HL-60/S4 treated with phorbol 12-myristate 13-acetate at 8.2 ng/mL for 4 days and 3 days (cell line): ENCODE results near the gene DMWD.

Experiments
- in situ Hi-C: fragments of 300-500 bp; cut with MboI; formaldehyde crosslinking; loops from 2 replicates; pipeline ENCODE4 v1.15.0; 2022; ENCODE audit warnings: low sequenced_read_pairs

DMWD gene

DNA sequence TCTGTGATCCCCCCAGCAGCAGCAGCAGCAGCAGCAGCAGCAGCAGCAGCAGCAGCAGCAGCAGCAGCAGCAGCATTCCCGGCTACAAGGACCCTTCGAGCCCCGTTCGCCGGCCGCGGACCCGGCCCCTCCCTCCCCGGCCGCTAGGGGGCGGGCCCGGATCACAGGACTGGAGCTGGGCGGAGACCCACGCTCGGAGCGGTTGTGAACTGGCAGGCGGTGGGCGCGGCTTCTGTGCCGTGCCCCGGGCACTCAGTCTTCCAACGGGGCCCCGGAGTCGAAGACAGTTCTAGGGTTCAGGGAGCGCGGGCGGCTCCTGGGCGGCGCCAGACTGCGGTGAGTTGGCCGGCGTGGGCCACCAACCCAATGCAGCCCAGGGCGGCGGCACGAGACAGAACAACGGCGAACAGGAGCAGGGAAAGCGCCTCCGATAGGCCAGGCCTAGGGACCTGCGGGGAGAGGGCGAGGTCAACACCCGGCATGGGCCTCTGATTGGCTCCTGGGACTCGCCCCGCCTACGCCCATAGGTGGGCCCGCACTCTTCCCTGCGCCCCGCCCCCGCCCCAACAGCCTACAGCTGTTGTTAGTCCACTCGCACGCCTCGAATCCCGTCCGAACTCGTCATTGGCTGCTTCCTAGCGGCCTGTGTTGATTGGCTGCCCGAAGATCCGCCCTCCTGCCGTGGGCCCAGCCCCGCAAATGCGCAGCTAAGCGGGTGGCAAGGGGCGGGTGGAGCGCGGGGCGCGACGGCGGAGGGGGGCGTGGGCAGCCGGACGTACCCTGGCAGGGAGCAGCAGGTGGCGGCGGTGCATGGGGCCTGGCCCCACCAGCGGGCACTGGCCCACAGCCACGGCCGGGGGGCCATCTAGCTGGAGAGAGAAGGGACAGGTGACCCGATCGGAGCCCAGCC lies 22.2 kb downstream of the DMWD start:
- in situ Hi-C loops = no loop called here

DNA sequence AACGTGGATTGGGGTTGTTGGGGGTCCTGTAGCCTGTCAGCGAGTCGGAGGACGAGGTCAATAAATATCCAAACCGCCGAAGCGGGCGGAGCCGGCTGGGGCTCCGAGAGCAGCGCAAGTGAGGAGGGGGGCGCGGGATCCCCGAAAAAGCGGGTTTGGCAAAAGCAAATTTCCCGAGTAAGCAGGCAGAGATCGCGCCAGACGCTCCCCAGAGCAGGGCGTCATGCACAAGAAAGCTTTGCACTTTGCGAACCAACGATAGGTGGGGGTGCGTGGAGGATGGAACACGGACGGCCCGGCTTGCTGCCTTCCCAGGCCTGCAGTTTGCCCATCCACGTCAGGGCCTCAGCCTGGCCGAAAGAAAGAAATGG lies 22.8 kb downstream of the DMWD start:
- in situ Hi-C loops = no loop called here

DNA sequence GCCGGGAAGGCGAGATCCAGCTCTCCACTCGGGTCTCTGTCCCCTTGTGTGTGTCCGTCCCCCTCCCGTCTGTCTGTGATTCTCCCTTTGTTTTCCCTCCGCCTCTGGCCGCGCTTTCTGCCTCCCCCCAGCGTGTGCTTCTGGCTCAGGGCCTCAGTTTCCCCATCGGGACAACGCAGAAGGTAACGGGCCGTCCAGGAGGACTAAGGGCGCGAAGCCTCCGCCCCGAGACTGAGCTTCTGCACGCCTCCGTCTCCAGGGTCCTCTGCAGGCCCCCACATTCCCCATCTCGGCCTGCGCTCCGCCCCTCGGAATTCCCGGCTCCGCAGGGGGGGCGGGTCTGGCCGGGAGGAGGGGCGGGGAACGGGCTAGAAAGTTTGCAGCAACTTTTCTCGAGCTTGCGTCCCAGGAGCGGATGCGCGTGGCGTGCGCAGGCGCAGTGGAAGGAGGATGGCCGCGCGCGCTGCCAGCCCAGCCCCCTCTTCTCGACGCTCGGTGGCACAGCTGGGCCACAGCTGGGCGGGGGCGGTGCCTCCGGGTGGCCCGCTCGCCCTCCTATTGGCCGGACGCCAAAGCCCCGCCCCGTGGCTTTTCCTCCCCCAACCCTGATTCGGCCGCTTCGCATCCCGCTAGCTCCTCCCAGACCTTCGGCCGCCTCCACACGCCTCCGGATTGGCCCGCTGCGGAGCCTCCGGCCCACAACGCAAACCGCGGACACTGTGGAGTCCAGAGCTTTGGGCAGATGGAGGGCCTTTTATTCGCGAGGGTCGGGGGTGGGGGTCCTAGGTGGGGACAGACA lies 23.5 kb downstream of the DMWD start, which contains the start of gene SIX5:
TSS of gene SIX5 (minus strand) at position 269 of the 799 bp plus-strand sequence. CDS start 408 bp downstream, outside the sequence.
- in situ Hi-C loops = no loop called here

DNA sequence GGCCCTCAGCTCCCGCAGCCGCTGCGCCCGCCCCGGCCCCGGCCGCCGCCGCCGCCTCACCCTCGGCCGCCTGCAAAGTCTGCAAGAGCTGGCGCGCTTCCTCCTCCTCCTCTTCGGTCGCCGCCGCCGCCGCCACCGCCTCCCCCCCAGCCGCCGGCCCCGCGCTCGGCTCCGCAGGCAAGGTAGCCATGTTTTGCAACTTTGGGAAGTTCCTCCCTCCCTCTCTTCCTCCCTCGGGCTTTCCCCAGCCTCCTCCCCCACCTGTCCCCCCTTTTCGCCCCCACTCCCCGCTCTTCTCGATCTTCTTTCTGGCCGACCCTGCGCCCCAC lies 24.0 kb downstream of the DMWD start:
- in situ Hi-C loops = no loop called here

- in situ Hi-C loops = no loop called here
These were observed 24.6 kb downstream of the DMWD start for GRCh38 chr19:45767881-45768654.

- in situ Hi-C loops = no loop called here
These were observed 25.2 kb downstream of the DMWD start for GRCh38 chr19:45767410-45767880.

GRCh38 chr19:45766869-45767346 lies 25.7 kb downstream of the DMWD start:
- in situ Hi-C loops = no loop called here

GRCh38 chr19:45766296-45766868 lies 26.3 kb downstream of the DMWD start:
- in situ Hi-C loops = no loop called here

- in situ Hi-C loops = no loop called here
These were observed 26.8 kb downstream of the DMWD start for GRCh38 chr19:45765702-45766295.

GRCh38 chr19:45764945-45765701 lies 27.5 kb downstream of the DMWD start:
- in situ Hi-C loops = no loop called here

- in situ Hi-C loops = no loop called here
These were observed 28.2 kb downstream of the DMWD start for GRCh38 chr19:45764475-45764874.

GRCh38 chr19:45763691-45764294 lies 28.9 kb downstream of the DMWD start:
- in situ Hi-C loops = no loop called here

DNA sequence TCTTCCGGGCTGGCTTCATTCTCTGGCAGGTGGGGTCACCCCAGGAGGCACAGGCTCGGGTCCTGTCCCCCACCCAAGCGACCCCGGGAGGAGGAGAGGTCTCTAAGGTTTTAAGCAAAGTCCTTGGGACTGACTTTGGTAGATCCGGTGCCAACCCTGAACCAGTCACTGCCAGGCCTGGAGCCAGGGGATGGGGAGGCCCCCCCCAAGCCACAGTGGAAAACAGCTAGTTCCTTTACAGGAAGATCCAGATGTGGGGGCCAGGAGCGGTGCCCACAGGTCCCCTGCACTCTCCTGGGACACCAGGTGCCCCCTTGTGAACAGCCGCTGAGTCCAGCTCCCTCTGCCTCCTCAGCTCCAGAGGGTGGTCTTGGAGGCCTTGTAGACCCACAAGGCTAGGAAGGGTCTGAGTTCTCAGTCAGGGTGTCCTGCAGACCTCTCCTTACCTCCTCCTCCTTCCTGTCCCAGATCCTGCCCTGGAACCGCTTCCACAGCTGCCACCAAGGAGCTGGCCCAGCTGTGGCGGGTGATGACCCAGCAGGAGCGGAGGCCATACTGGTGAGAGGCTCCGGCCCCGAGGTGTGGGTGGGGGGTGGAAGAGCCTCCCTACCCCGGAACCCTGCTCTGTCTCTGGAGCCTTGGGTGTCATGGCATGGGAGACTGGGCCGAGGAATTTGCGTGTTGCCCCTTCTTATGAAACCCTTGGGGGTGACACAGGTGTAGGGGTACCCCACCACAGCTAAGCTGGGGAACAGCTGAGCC lies 29.6 kb downstream of the DMWD start:
- in situ Hi-C loops = no loop called here

- in situ Hi-C loops = no loop called here
These were observed 30.9 kb downstream of the DMWD start for GRCh38 chr19:45761714-45762113.

DNA sequence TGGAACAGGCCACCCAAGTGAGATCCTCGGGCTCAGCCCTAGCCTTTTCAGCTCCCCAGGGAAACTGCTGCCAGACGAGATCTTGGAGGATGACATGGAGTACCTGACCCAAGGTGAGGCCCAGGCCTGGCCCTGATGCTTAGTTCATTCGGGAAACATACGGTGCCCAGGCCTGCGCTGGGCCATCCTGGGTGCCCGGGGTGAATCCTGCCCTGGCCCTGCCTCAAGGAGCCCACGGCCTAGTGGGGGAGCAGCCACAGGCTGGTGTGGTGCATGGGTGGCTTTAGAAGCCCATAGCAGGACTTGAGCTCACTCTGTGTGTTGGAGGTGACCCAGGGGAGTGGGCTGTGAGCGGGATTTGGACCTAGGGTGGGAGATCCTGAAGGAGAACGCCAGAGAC lies 33.7 kb downstream of the DMWD start:
- in situ Hi-C loops = no loop called here

GRCh38 chr19:45757695-45758094 lies 35.0 kb downstream of the DMWD start:
- in situ Hi-C loops = no loop called here

DNA sequence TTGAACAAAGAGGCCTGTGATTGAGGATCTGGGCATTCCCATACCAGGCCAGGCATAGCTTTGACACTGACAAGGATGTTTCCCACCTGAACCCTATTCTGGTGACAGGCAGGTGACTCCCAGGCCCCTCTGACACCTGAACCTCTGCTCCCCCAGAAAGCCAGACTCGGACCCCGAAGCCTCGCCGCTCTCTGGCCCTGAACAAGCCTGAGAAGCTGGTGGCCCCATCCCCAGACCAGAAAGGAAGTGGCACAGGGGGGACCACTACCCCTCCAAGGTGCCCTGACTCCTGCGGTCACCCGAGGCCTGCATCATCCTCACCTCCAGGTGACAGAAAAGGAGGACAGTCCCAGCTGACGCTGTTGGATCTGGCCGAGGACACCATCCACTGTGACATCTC lies 38.3 kb downstream of the DMWD start:
- in situ Hi-C loops = no loop called here

DNA sequence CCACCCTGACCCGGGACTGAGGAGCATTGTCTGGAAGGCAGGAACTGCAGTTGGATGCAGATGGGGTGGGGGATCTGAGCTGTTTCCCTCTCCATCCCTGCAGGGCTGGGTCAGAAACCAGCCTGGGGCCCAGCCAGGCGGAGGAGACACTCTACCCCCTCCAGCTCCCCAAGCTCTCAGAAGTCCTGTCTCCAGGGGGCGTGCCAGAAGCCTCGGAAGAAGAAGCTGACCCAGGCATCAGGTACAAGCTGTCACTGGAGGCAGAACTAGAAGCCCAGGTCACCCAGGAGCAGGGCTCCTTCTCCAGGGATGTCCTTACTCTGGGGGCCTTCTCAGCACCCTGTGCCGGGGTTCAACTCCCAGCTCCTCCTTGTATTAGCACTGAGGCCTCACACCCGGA lies 39.1 kb downstream of the DMWD start:
- in situ Hi-C loops = no loop called here
